Hematopoietic multipotent progenitor cell treated with erythropoietin and hydrocortisone succinate and interleukin-3 and kit ligand, for 15 days (in vitro differentiated cells): Measurements from ENCODE around the gene MEP1B.
"Not testable (repeated sequence)": the region's sequence is repeated elsewhere in the genome, so short reads cannot be mapped to it uniquely, and the experiment has no call there.

ENCODE experiments used
- DNase-seq: peaks from one replicate; pipeline ENCODE4 v3.0.0-alpha.2; 2015; ENCODE audit warnings: low spot score

The MEP1B gene

DNA sequence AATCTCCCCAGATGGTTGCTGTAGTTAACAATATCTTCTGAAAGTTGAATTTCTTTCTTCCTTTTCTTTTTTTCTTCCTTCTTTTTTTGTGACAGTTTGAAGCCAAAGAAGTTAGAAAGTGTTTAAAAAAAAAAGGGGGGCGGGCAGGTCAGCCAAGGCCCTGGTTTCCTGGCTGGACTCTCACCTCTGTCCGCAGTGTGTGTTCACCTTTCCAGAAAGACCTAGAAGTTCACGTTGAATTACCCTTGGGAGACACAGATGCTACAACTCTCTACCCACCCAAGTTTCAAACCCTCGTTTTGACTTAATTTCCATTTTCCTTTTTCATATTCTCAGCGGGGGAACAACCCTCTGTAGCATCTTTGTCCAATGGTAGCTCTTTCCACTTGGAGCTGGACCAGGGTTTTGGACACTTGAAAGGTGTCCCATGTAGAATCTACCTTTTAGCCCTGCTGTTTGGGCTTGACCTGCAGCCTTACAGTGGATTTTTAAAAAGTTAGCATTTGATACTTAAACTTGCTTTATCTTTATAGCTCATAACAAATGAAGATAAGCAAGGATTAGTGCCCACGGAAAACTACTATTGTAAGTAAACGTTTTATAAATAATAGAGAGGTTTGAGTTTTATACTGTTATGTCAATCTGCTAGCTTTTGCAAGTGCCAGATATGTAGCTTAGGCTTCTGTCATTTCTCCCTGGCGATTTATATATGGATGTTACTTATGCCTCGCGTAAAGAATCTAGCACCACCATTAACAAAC is 20.0 kb downstream of the MEP1B start:
- no peak for DNase-seq

DNA sequence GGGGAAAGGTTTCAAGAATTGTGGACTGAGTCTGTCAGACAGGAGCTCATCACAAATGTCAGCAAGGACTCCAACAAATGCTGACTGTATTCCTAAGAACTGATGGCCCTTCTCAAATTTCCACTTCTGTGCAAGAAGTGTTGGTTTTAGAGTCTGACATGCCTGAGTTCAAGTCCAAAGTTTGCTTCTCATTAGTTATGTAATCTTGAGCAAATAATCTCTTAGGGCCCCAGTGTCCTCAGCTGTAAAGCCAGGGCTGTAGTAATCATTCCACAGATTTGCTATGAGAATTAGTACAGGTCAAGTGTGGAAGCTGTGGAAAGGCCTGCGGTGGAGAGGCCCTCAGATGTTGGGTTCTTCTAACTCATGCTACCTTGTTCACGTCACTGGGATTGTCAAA is 23.9 kb downstream of the MEP1B start:
- no peak for DNase-seq

- DNase-seq: no peak
Measured at GRCh38 chr18:32216390-32216789, 26.6 kb downstream of the MEP1B start.

- no peak for DNase-seq
Measured at GRCh38 chr18:32219431-32220018, 29.7 kb downstream of the MEP1B start.

DNA sequence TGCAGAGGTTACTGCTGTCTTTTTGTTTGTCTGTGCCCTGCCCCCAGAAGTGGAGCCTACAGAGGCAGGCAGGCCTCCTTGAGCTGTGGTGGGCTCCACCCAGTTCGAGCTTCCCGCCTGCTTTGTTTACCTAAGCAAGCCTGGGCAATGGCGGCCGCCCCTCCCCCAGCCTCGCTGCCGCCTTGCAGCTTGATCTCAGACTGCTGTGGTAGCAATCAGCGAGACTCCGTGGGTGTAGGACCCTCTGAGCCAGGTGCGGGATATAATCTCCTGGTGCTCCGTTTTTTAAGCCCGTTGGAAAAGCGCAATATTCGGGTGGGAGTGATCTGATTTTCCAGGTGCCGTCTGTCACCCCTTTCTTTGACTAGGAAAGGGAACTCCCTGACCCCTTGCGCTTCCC is 43.5 kb downstream of the MEP1B start:
- not testable (repeated sequence) for DNase-seq

GRCh38 chr18:32237049-32237448 is 47.2 kb downstream of the MEP1B start:
- DNase-seq: no peak

GRCh38 chr18:32238635-32239268 is 48.9 kb downstream of the MEP1B start:
- DNase-seq: no peak

- DNase-seq: no peak
Measured at GRCh38 chr18:32242395-32242794, 52.6 kb downstream of the MEP1B start.

DNA sequence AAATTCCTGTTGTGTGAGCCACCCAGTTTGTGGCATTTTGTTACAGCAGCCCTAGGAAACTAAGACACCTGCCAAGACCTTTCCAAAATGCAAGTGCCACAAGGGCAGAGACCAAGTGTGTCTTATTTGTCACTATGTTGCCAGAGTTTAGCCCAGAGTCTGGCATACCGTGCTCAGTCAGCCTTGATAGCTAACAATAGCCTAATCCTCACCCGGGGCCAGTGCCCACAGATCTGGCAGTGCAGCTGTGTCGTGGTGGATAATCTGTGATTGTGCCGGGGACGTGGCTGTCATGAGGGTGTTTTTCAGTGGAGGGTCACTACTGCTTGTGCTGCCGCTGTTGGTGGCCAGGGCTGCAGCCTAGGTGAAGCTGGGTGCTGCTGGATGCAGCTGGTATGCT is 53.5 kb downstream of the MEP1B start:
- no peak for DNase-seq

GRCh38 chr18:32244881-32245280 is 55.0 kb downstream of the MEP1B start:
- no peak for DNase-seq

DNA sequence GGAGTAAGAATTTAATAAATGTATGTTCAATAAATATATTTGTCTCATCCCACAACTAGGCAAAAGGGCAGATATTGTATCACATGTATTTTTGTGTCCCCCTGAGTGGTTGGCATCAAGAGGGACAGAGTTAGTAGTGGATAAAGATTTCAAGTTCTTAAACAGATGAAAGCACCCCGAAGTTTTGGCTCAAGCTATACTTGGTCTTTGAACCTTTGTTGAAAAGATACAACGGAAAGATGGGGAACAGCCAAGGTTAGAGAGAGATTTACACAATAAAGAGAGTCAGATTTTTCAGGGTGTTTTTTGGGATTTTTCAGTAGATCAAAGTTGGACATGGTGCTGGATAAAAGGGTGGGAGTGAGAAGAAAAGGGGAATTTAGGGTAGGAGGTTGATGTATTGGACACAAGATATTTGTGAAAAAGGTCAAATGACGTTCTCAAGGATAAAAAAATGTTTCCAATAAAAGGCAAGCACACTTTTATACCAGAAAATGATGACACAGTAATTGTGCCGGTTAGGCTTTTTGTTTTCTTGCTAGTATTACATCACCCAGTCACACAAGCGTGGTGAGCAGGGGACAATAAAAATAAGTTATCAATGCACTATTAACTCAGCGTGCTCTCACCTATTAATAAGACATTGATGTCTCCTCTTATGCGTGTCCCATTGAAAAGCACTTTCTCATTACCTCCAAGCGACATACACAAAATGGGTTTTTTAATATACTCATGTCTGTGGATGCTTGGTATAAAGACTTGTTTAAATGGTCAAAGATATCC is 59.5 kb downstream of the MEP1B start:
- DNase-seq: no peak

DNA sequence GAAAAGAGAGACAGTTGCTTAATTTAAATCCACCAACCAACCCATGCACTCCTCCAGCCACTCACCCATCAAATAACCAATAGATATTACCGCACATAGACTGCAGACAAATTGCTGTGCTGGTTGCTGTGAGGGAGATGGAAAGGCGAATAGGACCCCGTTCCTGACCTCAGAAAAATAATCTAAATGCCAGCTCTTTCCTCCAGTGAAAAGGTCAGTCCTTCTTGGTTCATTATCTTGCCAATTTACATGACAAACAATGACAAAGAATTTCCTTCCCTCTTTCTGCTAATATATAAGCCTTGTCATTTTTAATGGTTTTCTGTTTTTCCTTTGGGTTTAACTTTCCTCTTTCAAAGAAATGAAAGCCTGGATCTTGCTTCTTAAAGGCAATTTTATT is 61.6 kb downstream of the MEP1B start:
- no peak for DNase-seq

DNA sequence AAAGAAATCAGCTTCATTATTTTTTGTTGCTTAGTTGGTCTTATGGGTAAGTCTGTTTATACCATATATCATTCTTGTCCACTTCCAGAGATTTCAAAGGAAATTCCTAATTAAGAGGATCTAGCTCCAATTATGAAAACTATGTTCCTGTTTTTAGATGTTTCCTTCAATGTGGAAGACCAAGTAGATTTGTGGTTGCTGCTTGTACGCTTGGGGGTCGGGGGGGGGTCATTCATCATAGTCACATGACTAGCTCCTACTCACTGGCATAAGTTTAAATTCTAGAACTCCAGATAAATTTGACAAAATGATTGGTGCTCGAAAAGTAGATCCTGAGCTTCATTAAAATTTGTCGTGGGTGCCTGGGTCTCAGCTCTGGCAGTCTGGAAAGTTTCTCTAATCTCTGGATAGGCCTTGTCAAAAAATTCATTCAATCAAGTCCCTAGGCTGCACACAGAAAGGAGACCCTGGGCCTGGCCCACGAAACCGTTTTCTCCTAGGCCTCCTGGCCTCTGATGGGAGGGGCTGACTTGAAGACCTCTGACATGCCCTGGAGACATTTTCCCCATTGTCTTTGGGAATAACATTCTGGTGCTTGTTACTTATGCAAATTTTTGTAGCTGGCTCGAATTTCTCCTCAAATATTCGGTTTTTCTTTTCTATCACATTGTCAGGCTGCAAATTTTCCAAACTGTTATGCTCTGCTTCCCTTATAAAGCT is 62.5 kb downstream of the MEP1B start:
- no peak for DNase-seq

GRCh38 chr18:32255570-32255969 is 65.7 kb downstream of the MEP1B start:
- DNase-seq: no peak

DNA sequence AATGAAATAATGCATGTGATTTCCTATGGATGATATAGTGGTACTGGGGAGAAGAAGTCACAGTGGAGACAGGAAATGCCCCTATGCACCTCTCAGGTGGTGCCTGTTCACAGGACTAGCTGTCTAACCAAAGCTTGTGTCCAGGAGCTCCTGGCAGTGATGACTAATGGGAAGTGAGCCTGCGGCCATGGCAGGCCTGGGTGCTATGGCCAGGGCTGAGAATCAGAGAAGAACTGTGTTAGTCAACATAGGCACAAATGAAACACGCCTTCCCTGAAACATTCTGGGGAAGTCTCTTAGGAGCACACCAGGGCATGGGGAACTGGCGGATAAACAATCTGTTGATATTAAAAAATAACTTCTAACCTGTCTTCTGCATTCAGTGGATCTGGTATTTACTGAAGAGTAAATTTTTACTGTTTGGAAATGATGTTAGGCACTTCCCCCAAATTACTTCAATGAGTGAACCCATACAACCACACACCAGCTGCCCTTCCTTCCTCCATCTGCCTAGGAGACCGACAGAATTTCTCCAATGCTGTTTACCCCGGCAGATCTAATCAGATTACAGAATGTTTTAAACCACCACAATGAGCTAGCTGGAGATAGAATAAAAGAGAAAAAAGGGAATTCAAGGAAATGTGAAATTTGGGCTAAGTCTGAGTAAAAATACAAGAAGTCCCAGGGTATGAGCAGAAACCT is 67.4 kb downstream of the MEP1B start:
- DNase-seq: no peak

- DNase-seq: no peak
Measured at GRCh38 chr18:32258148-32258547, 68.3 kb downstream of the MEP1B start.

GRCh38 chr18:32258558-32259204 is 68.8 kb downstream of the MEP1B start:
- DNase-seq: no peak

DNA sequence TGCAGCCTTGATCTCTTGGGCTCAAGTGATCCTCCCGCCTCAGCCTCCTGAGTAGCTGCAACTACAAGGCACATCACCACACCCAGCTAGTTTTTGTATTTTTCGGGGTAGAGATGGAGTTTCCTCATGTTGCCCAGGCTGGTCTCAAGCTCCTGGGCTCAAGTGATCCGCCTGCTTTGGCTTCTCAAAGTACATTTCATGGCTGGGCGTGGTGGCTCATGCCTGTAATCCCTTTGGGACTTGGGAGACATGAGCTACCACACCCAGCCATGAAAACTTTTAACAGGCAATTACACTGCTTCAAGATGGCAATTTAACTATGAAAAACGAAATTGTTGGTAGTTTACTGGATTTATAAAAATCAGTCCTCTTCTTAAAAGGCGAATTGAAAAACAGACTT is 69.7 kb downstream of the MEP1B start:
- no peak for DNase-seq

- no peak for DNase-seq
Measured at GRCh38 chr18:32261003-32261402, 71.2 kb downstream of the MEP1B start.

- DNase-seq: no peak
Measured at GRCh38 chr18:32262092-32262491, 72.3 kb downstream of the MEP1B start.

GRCh38 chr18:32264401-32264800 is 74.6 kb downstream of the MEP1B start:
- no peak for DNase-seq
